ENCODE data around the gene REPIN1. TPM values are rescaled to one million over a fixed set of nuclear protein-coding genes. Genes with fewer than 3 reads are reported as not detected.

Gene REPIN1
- total RNA-seq, 1 experiment from 2014 or later = 113 TPM

DNA sequence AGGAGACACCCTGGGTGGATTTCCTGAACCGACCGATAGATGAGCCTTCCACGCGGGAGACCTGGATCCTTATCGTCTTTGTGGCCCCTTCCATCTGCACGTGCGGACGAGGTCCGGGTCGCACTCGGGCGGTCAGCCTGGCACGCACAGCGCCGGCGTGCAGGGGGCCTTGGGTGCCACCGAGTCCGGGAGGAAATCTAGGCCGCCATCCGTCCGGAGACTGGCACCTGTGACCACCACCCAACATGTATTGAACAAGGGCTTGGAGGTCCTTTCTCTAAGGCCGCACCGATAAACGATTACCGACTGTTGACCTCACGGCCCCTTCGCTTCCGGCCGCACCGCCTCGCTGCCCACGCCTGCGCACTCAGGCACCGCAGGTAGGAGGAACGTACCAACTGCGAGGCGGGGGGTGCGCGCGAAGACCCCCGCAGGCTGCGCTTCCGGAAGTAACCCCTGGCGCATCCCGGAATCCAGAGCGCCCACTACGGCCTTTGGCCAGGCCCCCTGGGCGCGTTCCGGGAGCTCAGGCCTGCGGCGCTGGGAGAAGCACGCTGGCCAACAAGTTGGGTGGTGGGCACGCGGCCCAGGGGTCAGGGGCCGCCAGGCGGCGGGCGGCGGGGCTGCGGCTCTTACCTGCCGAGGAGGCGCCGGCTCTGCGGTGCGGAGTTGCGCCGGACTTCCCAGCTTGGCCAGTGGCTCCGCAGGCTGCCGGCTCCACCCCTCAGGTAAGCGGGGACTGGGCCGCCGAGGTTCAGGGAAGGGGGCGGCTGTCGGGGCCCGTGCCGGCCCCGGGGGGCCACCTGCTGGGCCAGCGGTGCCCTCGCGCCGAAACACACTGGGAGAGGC, 45.6 kb upstream of the REPIN1 start, which contains the start of the genes ACTR3C and LRRC61:
TSS of gene ACTR3C (minus strand) at position 713 of the 849 bp plus-strand sequence. CDS start 28,249 bp downstream, outside the sequence.
TSS of gene LRRC61 (plus strand) at position 523 of the 849 bp plus-strand sequence. CDS start 13,507 bp downstream, outside the sequence.
- H3K9me3 ChIP-seq (ENCODE audit: low read depth, low read length, poor library complexity, severe bottlenecking) = no peaks in the 10 kb centered on the region
- peak within 1 kb of the TSS; percentile 91 for H3K27ac ChIP-seq (ENCODE audit: low read depth, low read length, poor library complexity, severe bottlenecking)
- intact Hi-C loops (cut with micrococcal nuclease; ENCODE audit: unreplicated experiment) = no loop called here
- H3K4me3 ChIP-seq (ENCODE audit: low read depth, low read length, poor library complexity, severe bottlenecking) = peak within 1 kb of the TSS; percentile 87
- peaks cover 22% of the 10 kb centered on the region for H3K36me3 ChIP-seq (ENCODE audit: insufficient read depth, low read length, poor library complexity, severe bottlenecking)
- DNase-seq (ENCODE audit: low spot score) = peak; percentile 73
- ChIA-PET CTCF (no interaction called here), POLR2A (ENCODE audit: low non-redundant PET) (no interaction called here)
- H3K4me1 ChIP-seq (ENCODE audit: insufficient read depth, low read length, poor library complexity, severe bottlenecking) = peaks cover 14% of the 10 kb centered on the region
- BruUV-seq (replicated peaks) = TSS peak; percentile 78
- TF ChIP-seq EZH2 (IDR thresholded peaks at IDR 0.05; ENCODE audit: borderline replicate concordance, low read depth, low read length, poor library complexity, severe bottlenecking) = no peak
- TF ChIP-seq, protein P1, sequence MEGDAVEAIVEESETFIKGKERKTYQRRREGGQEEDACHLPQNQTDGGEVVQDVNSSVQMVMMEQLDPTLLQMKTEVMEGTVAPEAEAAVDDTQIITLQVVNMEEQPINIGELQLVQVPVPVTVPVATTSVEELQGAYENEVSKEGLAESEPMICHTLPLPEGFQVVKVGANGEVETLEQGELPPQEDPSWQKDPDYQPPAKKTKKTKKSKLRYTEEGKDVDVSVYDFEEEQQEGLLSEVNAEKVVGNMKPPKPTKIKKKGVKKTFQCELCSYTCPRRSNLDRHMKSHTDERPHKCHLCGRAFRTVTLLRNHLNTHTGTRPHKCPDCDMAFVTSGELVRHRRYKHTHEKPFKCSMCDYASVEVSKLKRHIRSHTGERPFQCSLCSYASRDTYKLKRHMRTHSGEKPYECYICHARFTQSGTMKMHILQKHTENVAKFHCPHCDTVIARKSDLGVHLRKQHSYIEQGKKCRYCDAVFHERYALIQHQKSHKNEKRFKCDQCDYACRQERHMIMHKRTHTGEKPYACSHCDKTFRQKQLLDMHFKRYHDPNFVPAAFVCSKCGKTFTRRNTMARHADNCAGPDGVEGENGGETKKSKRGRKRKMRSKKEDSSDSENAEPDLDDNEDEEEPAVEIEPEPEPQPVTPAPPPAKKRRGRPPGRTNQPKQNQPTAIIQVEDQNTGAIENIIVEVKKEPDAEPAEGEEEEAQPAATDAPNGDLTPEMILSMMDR (conservative IDR thresholded peaks at IDR 0.05; ENCODE audit: low read depth, low read length) = 0 out of 2 replicates have a peak, but pooled peaks have one; percentile 8
- H3K27me3 ChIP-seq (replicated peaks; ENCODE audit: insufficient read depth, low read depth, low read length, poor library complexity) = no peaks in the 10 kb centered on the region

DNA sequence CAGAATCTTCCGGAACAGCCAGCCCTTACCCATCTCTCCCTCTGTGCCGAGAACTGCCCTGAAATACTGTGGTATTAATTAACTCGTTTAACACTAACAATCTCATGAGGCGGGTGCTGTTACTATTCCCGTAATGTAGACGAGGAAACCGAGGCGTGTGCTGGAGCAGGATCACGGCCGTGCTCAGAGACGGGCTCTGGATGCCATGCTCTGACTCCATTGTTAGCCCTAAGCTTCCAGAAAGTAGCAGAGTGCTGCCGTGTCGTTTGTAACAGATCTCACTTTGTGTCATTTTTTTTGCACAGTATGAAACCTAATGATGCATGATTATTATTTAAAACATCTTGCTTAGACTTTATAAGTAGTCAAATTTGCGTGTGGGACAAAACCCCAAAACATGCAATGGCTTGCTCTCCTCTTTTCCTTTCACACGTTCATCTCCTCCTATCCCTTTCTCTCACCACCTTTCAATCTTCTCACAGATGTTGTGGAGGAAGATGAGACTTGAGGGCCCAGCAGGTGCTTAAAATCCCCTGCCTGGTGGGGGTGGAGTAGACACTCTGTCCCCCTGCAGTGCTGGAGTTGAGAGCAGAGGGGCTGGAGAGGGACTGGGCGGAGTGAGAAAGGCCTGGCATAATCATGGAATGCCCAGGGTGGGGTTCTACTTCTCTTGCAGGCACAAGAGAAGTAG, 44.8 kb upstream of the REPIN1 start:
- peak overlapping the region; percentile 87 for H3K4me3 ChIP-seq (ENCODE audit: low read depth, low read length, poor library complexity, severe bottlenecking)
- no peaks in the 10 kb centered on the region for H3K9me3 ChIP-seq (ENCODE audit: low read depth, low read length, poor library complexity, severe bottlenecking)
- intact Hi-C loops (cut with micrococcal nuclease; ENCODE audit: unreplicated experiment) = no loop called here
- CTCF ChIA-PET = no interaction called here
- peaks cover 28% of the 10 kb centered on the region for H3K36me3 ChIP-seq (ENCODE audit: insufficient read depth, low read length, poor library complexity, severe bottlenecking)
- peaks cover 11% of the 10 kb centered on the region for H3K4me1 ChIP-seq (ENCODE audit: insufficient read depth, low read length, poor library complexity, severe bottlenecking)
- peak overlapping the region; percentile 91 for H3K27ac ChIP-seq (ENCODE audit: low read depth, low read length, poor library complexity, severe bottlenecking)
- H3K27me3 ChIP-seq (replicated peaks; ENCODE audit: insufficient read depth, low read depth, low read length, poor library complexity) = no peaks in the 10 kb centered on the region
- peak; percentile 61 for DNase-seq (ENCODE audit: low spot score)
- TF ChIP-seq, protein P1 (conservative IDR thresholded peaks at IDR 0.05; ENCODE audit: low read depth, low read length) = no peak
- TF ChIP-seq EZH2 (IDR thresholded peaks at IDR 0.05; ENCODE audit: borderline replicate concordance, low read depth, low read length, poor library complexity, severe bottlenecking) = no peak
- TSS peak; percentile 38 for BruUV-seq (replicated peaks)
- POLR2A ChIA-PET (ENCODE audit: low non-redundant PET) = no interaction called here

DNA sequence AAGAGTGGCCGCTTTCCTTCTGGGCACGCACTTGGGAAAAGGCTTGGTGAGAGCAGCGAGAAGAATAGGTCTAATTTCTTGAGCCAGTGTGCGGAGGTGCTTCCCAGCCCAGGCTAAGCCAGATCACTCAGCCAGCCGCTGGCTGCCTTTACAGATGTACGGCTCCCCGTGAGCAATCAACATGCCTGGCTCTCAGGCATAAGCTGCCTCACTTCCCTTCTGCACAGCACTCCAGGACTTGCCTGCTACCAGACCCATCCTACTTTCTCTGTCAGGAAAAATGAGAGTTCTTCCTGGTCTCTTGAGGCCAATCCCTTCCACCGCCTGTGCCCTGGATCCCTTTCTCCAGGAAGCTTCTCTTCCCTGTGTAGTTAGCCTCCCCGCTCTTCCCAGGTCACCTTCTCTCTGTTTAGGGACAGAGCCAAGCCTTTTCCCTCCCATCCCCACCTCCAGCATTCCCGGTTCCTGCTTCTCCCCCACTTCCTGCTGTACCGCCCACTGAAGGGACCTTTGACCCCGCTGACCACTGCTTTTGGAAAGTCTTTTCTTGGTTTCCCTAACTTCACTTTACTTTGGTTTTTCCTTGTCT, 44.2 kb upstream of the REPIN1 start:
- Histone ChIP-seq H3K9me3 (ENCODE audit: low read depth, low read length, poor library complexity, severe bottlenecking) (no peaks in the 10 kb centered on the region), H3K27ac (ENCODE audit: low read depth, low read length, poor library complexity, severe bottlenecking) (peak overlapping the region; percentile 91), H3K4me3 (ENCODE audit: low read depth, low read length, poor library complexity, severe bottlenecking) (peak overlapping the region; percentile 87), H3K36me3 (ENCODE audit: insufficient read depth, low read length, poor library complexity, severe bottlenecking) (peaks cover 34% of the 10 kb centered on the region), H3K4me1 (ENCODE audit: insufficient read depth, low read length, poor library complexity, severe bottlenecking) (peaks cover 11% of the 10 kb centered on the region), H3K27me3 (replicated peaks; ENCODE audit: insufficient read depth, low read depth, low read length, poor library complexity) (no peaks in the 10 kb centered on the region)
- TF ChIP-seq EZH2 (IDR thresholded peaks at IDR 0.05; ENCODE audit: borderline replicate concordance, low read depth, low read length, poor library complexity, severe bottlenecking) = no peak
- TF ChIP-seq, protein P1 (conservative IDR thresholded peaks at IDR 0.05; ENCODE audit: low read depth, low read length) = no peak
- POLR2A ChIA-PET (ENCODE audit: low non-redundant PET) = no interaction called here
- DNase-seq (ENCODE audit: low spot score) = peak; percentile 42
- CTCF ChIA-PET = no interaction called here
- intact Hi-C loops (cut with micrococcal nuclease; ENCODE audit: unreplicated experiment) = no loop called here
- BruUV-seq (replicated peaks) = no TSS peak

Measured in A673 (cell line).